Osteoblast (primary cell): Measurements from ENCODE around the gene TTC28. TPM values are rescaled to one million over a fixed set of nuclear protein-coding genes. Genes with fewer than 3 reads are reported as not detected.

Source experiments
- DNase-seq: peaks from one replicate; pipeline ENCODE4 v3.0.0; 2011; ENCODE audit warnings: low spot score, mixed read lengths; ENCODE audit not compliant: insufficient read length; ENCODE audit errors: missing footprints
- H2AFZ ChIP-seq: 2 replicates; pipeline ENCODE4 v1.6.0; 2011; ENCODE audit warnings: mild to moderate bottlenecking, low read length
- H3K27ac ChIP-seq: 2 replicates; pipeline ENCODE4 v1.5.1; 2011; ENCODE audit warnings: mild to moderate bottlenecking, low read depth, low read length, moderate library complexity
- H3K27me3 ChIP-seq: 2 replicates; pipeline ENCODE4 v1.6.0; 2012; ENCODE audit warnings: mild to moderate bottlenecking, control low read depth, inconsistent platforms, low read length, moderate library complexity; ENCODE audit not compliant: insufficient read depth
- H3K36me3 ChIP-seq: 2 replicates; pipeline ENCODE4 v1.5.1; 2011; ENCODE audit warnings: mild to moderate bottlenecking, low read length, control low read depth, moderate library complexity; ENCODE audit not compliant: insufficient read depth
- H3K4me1 ChIP-seq: 2 replicates; pipeline ENCODE4 v1.5.1; 2011; ENCODE audit warnings: mild to moderate bottlenecking, low read length, control low read depth, moderate library complexity; ENCODE audit not compliant: insufficient read depth
- H3K4me2 ChIP-seq: 2 replicates; pipeline ENCODE4 v1.6.0; 2011; ENCODE audit warnings: mild to moderate bottlenecking, low read length; ENCODE audit not compliant: insufficient read depth
- H3K4me3 ChIP-seq: fragments of 200-600 bp; sonication (generic); 3 replicates; pipeline ENCODE4 v1.5.1; 2012; ENCODE audit warnings: mild to moderate bottlenecking, low read length, inconsistent platforms; ENCODE audit not compliant: insufficient read depth
- H3K79me2 ChIP-seq: 2 replicates; pipeline ENCODE4 v1.6.0; 2012; ENCODE audit warnings: mild to moderate bottlenecking, low read length, control low read depth, inconsistent platforms; ENCODE audit not compliant: insufficient read depth
- H3K9me3 ChIP-seq: 2 replicates; pipeline ENCODE4 v1.5.1; 2011; ENCODE audit warnings: low read depth, low read length, control low read depth
- H4K20me1 ChIP-seq: 2 replicates; pipeline ENCODE4 v1.6.0; 2012; ENCODE audit warnings: mild to moderate bottlenecking, low read length, control low read depth; ENCODE audit not compliant: insufficient read depth
- total RNA-seq: library from RNA; depleted of rRNA; stranded (reverse); fragments of >200 nt; gene quantifications from 2 replicates; pipeline ENCODE4 v1.2.3, GENCODE V29; 2012
- TF ChIP-seq, protein P1 (sequence below): IDR thresholded peaks from 2 replicates; pipeline ENCODE4 v1.5.1; 2011; ENCODE audit warnings: mild to moderate bottlenecking, low read depth, low read length, moderate library complexity; ENCODE audit errors: extremely low read depth

TTC28 gene
- total RNA-seq, 1 donor: 48.1 TPM

DNA sequence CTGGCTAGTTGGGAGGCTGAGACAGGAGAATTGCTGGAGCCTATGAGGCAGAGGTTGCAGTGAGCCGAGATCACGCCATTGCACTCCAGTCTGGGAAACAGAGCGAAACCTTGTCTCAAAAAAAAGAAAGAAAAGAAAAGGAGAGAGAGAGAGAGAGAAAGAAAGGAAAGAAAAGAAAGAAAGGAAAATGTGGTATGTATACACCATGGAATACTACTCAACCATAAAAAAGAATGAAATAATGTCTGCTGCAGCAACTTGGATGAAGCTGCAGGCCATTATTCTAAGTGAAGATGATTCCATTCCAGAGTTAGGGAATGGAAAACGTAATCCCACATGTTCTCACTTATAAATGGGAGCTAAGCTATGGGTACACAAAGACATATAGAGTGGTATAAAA, 30.8 kb downstream of the TTC28 start:
- Histone ChIP-seq H3K27me3 (no peaks in the 10 kb centered on the region), H3K9me3 (no peaks in the 10 kb centered on the region), H3K79me2 (peaks cover 5% of the 10 kb centered on the region), H3K4me2 (no peak overlapping the region), H3K36me3 (no peaks in the 10 kb centered on the region), H3K27ac (no peak overlapping the region), H3K4me3 (no peak overlapping the region), H3K4me1 (no peaks in the 10 kb centered on the region), H4K20me1 (peaks cover 2% of the 10 kb centered on the region), H2AFZ (no peak overlapping the region)
- TF ChIP-seq, protein P1, sequence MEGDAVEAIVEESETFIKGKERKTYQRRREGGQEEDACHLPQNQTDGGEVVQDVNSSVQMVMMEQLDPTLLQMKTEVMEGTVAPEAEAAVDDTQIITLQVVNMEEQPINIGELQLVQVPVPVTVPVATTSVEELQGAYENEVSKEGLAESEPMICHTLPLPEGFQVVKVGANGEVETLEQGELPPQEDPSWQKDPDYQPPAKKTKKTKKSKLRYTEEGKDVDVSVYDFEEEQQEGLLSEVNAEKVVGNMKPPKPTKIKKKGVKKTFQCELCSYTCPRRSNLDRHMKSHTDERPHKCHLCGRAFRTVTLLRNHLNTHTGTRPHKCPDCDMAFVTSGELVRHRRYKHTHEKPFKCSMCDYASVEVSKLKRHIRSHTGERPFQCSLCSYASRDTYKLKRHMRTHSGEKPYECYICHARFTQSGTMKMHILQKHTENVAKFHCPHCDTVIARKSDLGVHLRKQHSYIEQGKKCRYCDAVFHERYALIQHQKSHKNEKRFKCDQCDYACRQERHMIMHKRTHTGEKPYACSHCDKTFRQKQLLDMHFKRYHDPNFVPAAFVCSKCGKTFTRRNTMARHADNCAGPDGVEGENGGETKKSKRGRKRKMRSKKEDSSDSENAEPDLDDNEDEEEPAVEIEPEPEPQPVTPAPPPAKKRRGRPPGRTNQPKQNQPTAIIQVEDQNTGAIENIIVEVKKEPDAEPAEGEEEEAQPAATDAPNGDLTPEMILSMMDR: no peak
- DNase-seq: no peak

DNA sequence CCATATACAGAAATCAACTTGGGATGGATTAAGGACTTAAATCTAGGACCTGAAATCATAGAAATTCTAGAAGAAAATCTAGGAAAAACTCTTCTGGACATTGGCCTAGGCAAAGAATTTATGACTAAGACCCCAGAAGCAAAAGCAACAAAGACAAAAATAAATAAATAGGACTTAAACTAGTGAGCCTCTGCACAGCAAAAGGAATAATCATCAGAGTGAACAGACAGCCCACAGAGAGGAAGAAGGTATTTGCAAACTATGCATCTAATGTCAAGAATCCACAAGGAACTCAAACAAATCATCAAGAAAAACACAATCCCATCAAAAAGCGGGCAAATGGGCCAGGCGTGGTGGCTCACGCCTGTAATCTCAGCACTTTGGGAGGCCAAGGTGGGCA, 32.4 kb downstream of the TTC28 start:
- H3K79me2 ChIP-seq: peaks cover 10% of the 10 kb centered on the region
- TF ChIP-seq, protein P1: no peak
- H3K4me3 ChIP-seq: no peak overlapping the region
- H2AFZ ChIP-seq: no peak overlapping the region
- no peak for DNase-seq
- H3K36me3 ChIP-seq: no peaks in the 10 kb centered on the region
- no peaks in the 10 kb centered on the region for H3K4me1 ChIP-seq
- no peak overlapping the region for H3K27ac ChIP-seq
- no peaks in the 10 kb centered on the region for H3K27me3 ChIP-seq
- peaks cover 2% of the 10 kb centered on the region for H4K20me1 ChIP-seq
- no peak overlapping the region for H3K4me2 ChIP-seq
- no peaks in the 10 kb centered on the region for H3K9me3 ChIP-seq

DNA sequence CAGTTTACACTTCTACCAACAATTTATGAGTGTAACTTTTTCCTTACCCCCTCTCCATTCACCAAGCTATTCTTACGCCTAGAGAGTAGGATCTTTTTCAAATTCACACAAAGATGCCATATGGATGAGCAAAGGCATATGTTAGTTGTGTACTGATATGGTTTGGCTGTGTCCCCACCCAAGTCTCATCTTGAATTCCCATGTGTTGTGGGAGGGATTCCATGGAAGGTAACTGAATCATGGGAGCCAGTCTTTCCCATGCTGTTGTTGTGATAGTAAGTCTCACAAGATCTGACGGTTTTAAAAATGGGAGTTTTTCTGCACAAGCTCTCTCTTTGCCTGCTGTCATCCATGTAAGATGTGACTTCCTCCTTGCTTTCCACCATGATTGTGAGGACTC, 40.3 kb downstream of the TTC28 start:
- Histone ChIP-seq H3K4me2 (no peak overlapping the region), H4K20me1 (peaks cover 3% of the 10 kb centered on the region), H3K36me3 (no peaks in the 10 kb centered on the region), H3K27ac (no peak overlapping the region), H3K4me1 (no peaks in the 10 kb centered on the region), H3K27me3 (no peaks in the 10 kb centered on the region), H3K79me2 (peaks cover 10% of the 10 kb centered on the region), H3K4me3 (no peak overlapping the region), H3K9me3 (no peaks in the 10 kb centered on the region), H2AFZ (no peak overlapping the region)
- TF ChIP-seq, protein P1: no peak
- DNase-seq: no peak

DNA sequence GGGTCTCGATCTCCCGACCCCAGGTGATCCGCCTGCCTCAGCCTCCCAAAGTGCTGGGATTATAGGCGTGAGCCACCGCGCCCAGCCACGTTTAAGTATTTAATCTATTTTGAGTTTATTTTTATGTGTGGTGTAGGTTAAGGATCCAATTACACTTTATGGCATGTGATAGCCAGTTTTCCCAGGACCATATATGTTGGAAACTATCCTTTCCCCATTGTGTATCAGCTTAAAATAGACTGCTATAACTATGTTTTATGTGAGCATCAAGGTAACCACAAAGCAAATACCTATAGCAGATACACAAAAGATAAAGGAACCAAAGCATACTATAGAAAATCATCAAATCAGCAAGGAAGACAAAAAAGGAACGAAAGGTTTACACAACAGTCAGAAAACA, 42.4 kb downstream of the TTC28 start:
- H3K4me2 ChIP-seq: no peak overlapping the region

More for the DNA sequence above, 42.4 kb downstream of the TTC28 start:
- TF ChIP-seq, protein P1: no peak
- H3K4me3 ChIP-seq: no peak overlapping the region
- no peaks in the 10 kb centered on the region for H3K27me3 ChIP-seq
- H3K36me3 ChIP-seq: no peaks in the 10 kb centered on the region
- no peak for DNase-seq
- no peak overlapping the region for H2AFZ ChIP-seq
- H3K27ac ChIP-seq: no peak overlapping the region
- no peaks in the 10 kb centered on the region for H3K9me3 ChIP-seq
- peaks cover 6% of the 10 kb centered on the region for H3K79me2 ChIP-seq
- H4K20me1 ChIP-seq: peaks cover 3% of the 10 kb centered on the region
- no peaks in the 10 kb centered on the region for H3K4me1 ChIP-seq
